Pancreas (tissue), 10 donors: ENCODE results near the gene GRB14. TPM values are rescaled to one million over a fixed set of nuclear protein-coding genes. Genes with fewer than 3 reads are reported as not detected.
A peak's percentile ranks its signal among the peaks of the same experiment; 100 is the strongest.

Experiments
- ATAC-seq, 4 donors: fragments of 200-7000 bp; cut with Tn5 transposase; one replicate each; pipeline versions ENCODE4 v1.8.0 to v1.9.1; 2020; ENCODE audit warnings: mild to moderate bottlenecking in 4 of 4, moderate library complexity in 4 of 4
- DNase-seq, 6 donors: peaks; one replicate each; pipeline ENCODE4 v3.0.0-alpha.2; 2020
- FAIRE-seq: peaks from 2 replicates; lab custom pipeline; 2012; peaks lifted over from hg19 to GRCh38; lab: Jason Lieb, UNC
- H3K27ac ChIP-seq, 4 donors: fragments of 200-600 bp; sonication (generic); 1 replicate in 3 of 4; 2 replicates in 1 of 4; pipeline versions ENCODE4 v1.5.0 to v1.8.0; 2020
- H3K27me3 ChIP-seq, 4 donors: fragments of 200-600 bp; one replicate each; pipeline ENCODE4 v1.8.0; 2021
- H3K36me3 ChIP-seq, 3 donors: fragments of 200-600 bp; sonication (generic) in 1 of 3; one replicate each; pipeline versions ENCODE4 v1.5.0 to v1.8.0; 2020 to 2021
- H3K4me1 ChIP-seq, 3 donors: fragments of 200-600 bp; one replicate each; pipeline ENCODE4 v1.8.0; 2021
- H3K4me3 ChIP-seq, 4 donors: fragments of 200-600 bp; sonication (generic) in 2 of 4; one replicate each; pipeline versions ENCODE4 v1.5.0 to v1.8.0; 2020 to 2021
- H3K9me3 ChIP-seq, 4 donors: fragments of 200-600 bp; one replicate each; pipeline ENCODE4 v1.8.0; 2021
- WGBS, 2 donors: extraction: QIAGEN DNeasy Blood & Tissue Kit; methylation state at CpG; one replicate each; pipeline ENCODE4 v1.1.7; 2013; 5-methylcytosine and 5-hydroxymethylcytosine counted together
- intact Hi-C, 3 donors: fragments of 100-400 bp; cut with DNase I; formaldehyde crosslinking; loops; one replicate each; pipeline versions ENCODE4 v1.11.1 to v1.14.2; 2022
- polyA plus RNA-seq, 2 donors: library from polyadenylated mRNA; stranded (reverse); fragments of 200-250 nt; gene quantifications; one replicate each; pipeline ENCODE4 v1.2.3, GENCODE V29; 2013
- total RNA-seq, 6 donors: library from RNA; stranded (reverse); fragmentation: NEBNext Ultra II Directional in 4 of 6; extraction: Animal tissue kit (Norgen Biotek cat#: 25700) in 4 of 6; gene quantifications; one replicate each; pipeline versions ENCODE4 v1.2.1 to v1.2.4, GENCODE V29; 2021 to 2023
- TF ChIP-seq, protein P1 (sequence below), 4 donors: fragments of 200-600 bp; sonication (generic) in 3 of 4; IDR thresholded peaks; one replicate each; pipeline versions ENCODE4 v1.5.0 to v1.8.0; 2021; ENCODE audit warnings: antibody characterized with exemption in 4 of 4
- donor health status: healthy with polysubstance abuse.
- donor health status: DM: no; HTN: no; CAD: no; lungs with moderate emphysema.
- donor health status: DM: no; HTN: no; CAD: no.
- donor health status: control.
- donor health status: control.
- donor health status: Bipolar disorder and iron deficiency.
- donor health status: DM: yes; HTN: yes; CAD: no.
- donor health status: DM: no; HTN: no; CAD: no.
- donor health status: DM: no; HTN: no; CAD: no.
- donor health status: DM: yes; HTN: yes; CAD: no.

Gene GRB14
- total and polyA plus RNA-seq, 8 donors = 7.8 to 74.9 (median 15.1) TPM

DNA sequence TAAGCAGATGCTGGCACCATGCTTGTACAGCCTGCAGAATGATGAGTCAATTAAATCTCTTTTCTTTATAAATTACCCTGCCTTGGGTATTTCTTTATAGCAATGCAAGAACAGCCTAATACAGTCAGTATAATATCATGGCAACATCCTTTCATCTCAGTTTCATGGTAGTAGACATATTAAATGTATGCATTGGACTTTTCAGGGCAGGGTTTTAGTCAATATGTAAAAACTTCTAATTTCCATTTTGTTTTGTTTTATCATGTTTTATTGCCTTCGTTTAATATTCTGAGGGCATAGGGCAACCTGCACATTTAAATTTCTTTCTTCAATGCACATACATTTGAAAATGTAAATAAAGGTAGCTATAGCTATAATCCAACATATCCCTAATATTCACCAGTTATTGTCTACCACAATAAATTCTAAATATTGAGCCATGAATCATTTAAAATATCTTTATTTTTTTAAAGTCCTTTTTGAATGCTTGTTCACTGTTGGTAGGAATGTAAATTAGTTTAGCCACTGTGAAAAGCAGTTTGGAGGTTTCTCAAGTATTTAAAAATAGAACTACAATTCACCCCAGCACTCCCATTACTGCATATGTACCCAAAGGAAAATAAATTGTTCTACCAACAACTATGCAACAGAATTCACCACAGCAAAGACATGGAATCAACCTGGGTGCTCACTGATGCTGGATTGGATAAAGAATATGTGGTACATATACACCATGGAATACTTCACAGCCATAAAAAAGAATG is 41.8 kb upstream of the GRB14 start:
- Histone ChIP-seq H3K4me3 (no peak overlapping the region), H3K9me3 (no peaks in the 10 kb centered on the region), H3K4me1 (peaks cover 0 to 7% (median 0%) of the 10 kb centered on the region in 3 donors), H3K36me3 (no peaks in the 10 kb centered on the region), H3K27me3 (no peaks in the 10 kb centered on the region), H3K27ac (no peak overlapping the region)
- intact Hi-C loops = no loop called here
- 97 to 98% methylated on average over 1 of the region's 1 CpG for WGBS, 2 donors
- ATAC-seq (no peak), FAIRE-seq (no peak), DNase-seq (no peak)
- TF ChIP-seq, protein P1, sequence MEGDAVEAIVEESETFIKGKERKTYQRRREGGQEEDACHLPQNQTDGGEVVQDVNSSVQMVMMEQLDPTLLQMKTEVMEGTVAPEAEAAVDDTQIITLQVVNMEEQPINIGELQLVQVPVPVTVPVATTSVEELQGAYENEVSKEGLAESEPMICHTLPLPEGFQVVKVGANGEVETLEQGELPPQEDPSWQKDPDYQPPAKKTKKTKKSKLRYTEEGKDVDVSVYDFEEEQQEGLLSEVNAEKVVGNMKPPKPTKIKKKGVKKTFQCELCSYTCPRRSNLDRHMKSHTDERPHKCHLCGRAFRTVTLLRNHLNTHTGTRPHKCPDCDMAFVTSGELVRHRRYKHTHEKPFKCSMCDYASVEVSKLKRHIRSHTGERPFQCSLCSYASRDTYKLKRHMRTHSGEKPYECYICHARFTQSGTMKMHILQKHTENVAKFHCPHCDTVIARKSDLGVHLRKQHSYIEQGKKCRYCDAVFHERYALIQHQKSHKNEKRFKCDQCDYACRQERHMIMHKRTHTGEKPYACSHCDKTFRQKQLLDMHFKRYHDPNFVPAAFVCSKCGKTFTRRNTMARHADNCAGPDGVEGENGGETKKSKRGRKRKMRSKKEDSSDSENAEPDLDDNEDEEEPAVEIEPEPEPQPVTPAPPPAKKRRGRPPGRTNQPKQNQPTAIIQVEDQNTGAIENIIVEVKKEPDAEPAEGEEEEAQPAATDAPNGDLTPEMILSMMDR (IDR thresholded peaks at IDR 0.05) = no peak

GRCh38 chr2:164662066-164662465 is 40.8 kb upstream of the GRB14 start:
- no peak overlapping the region for H3K27ac ChIP-seq
- 85 to 91% methylated on average over 1 of the region's 1 CpG for WGBS, 2 donors
- H3K9me3 ChIP-seq = no peaks in the 10 kb centered on the region
- FAIRE-seq (no peak), ATAC-seq (no peak), DNase-seq (no peak)
- H3K4me3 ChIP-seq = no peak overlapping the region
- peaks cover 0 to 7% (median 0%) of the 10 kb centered on the region in 3 donors for H3K4me1 ChIP-seq
- TF ChIP-seq, protein P1 (IDR thresholded peaks at IDR 0.05) = no peak
- intact Hi-C loops = no loop called here
- no peaks in the 10 kb centered on the region for H3K36me3 ChIP-seq
- no peaks in the 10 kb centered on the region for H3K27me3 ChIP-seq

GRCh38 chr2:164661349-164661748 is 40.1 kb upstream of the GRB14 start:
- intact Hi-C loops = no loop called here
- no peaks in the 10 kb centered on the region for H3K9me3 ChIP-seq
- H3K36me3 ChIP-seq = no peaks in the 10 kb centered on the region
- no peak overlapping the region for H3K4me3 ChIP-seq
- TF ChIP-seq, protein P1 (IDR thresholded peaks at IDR 0.05) = no peak
- no peak overlapping the region for H3K27ac ChIP-seq
- ATAC-seq (peak in 2 of 4 donors; percentile 31 to 51), FAIRE-seq (no peak), DNase-seq (no peak)
- H3K27me3 ChIP-seq = no peaks in the 10 kb centered on the region
- H3K4me1 ChIP-seq = peaks cover 0 to 7% (median 0%) of the 10 kb centered on the region in 3 donors

- H3K4me3 ChIP-seq = no peak overlapping the region
- TF ChIP-seq, protein P1 (IDR thresholded peaks at IDR 0.05) = no peak
- no peaks in the 10 kb centered on the region for H3K9me3 ChIP-seq
- no peak for FAIRE-seq
- H3K27me3 ChIP-seq = no peaks in the 10 kb centered on the region
- intact Hi-C loops = no loop called here
- H3K27ac ChIP-seq = no peak overlapping the region
- ATAC-seq = no peak
- no peaks in the 10 kb centered on the region for H3K36me3 ChIP-seq
- H3K4me1 ChIP-seq = peaks cover 0 to 7% (median 0%) of the 10 kb centered on the region in 3 donors
- WGBS, 2 donors = 93 to 97% methylated on average over 2 of the region's 2 CpGs
- no peak for DNase-seq
Measured at GRCh38 chr2:164657129-164657528, 35.8 kb upstream of the GRB14 start.

- Histone ChIP-seq H3K27ac (no peak overlapping the region), H3K36me3 (no peaks in the 10 kb centered on the region), H3K4me3 (no peak overlapping the region), H3K4me1 (peaks cover 0 to under 1% (median 0%) of the 10 kb centered on the region in 3 donors), H3K9me3 (no peaks in the 10 kb centered on the region), H3K27me3 (no peaks in the 10 kb centered on the region)
- DNase-seq (no peak), ATAC-seq (no peak), FAIRE-seq (no peak)
- intact Hi-C loops = no loop called here
- TF ChIP-seq, protein P1 (IDR thresholded peaks at IDR 0.05) = no peak
- WGBS, 2 donors = 93 to 94% methylated on average over 2 of the region's 2 CpGs
Measured at GRCh38 chr2:164655750-164656149, 34.5 kb upstream of the GRB14 start.
